Cardiac septum (tissue), 1 donor: ENCODE results near the gene RSU1. TPM values are rescaled to one million over a fixed set of nuclear protein-coding genes. Genes with fewer than 3 reads are reported as not detected.

ENCODE experiments used
- DNase-seq: peaks from one replicate; pipeline ENCODE4 v3.0.0-alpha.2; 2020; ENCODE audit warnings: low spot score
- intact Hi-C: fragments of 100-400 bp; cut with DNase I; formaldehyde crosslinking; loops from one replicate; pipeline ENCODE4 v1.14.0; 2022
- total RNA-seq: library from RNA; stranded (reverse); fragmentation: NEBNext Ultra II Directional; extraction: Animal tissue kit (Norgen Biotek cat#: 25700); gene quantifications from one replicate; pipeline ENCODE4 v1.2.1, GENCODE V29; 2021
- donor health status: DM: no; HTN: no; CAD: no.

The RSU1 gene
- total RNA-seq, 1 donor from 2014 or later: 45.6 TPM

GRCh38 chr10:16794005-16794404 is 23.2 kb downstream of the RSU1 start:
- DNase-seq: no peak
- intact Hi-C loops: no loop called here

DNA sequence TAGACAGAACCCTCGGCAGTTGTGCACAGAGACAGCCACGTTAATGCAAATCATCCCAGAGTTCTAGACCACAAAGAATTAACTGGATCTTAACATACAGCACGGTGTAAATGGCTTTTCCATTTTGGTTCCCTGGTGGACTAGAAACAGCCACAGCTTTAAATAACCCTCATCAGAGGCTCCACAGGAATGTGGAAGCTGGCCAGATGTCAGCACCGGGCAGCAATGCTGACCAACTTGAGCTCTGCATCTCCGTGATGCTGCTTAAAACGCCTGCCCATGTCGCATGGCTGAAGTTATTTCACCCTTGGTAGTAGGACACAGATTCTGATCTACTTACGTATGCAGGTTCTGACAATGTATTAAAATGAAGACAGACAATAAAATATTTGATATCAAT is 24.5 kb downstream of the RSU1 start:
- no peak for DNase-seq
- intact Hi-C loops: no loop called here

DNA sequence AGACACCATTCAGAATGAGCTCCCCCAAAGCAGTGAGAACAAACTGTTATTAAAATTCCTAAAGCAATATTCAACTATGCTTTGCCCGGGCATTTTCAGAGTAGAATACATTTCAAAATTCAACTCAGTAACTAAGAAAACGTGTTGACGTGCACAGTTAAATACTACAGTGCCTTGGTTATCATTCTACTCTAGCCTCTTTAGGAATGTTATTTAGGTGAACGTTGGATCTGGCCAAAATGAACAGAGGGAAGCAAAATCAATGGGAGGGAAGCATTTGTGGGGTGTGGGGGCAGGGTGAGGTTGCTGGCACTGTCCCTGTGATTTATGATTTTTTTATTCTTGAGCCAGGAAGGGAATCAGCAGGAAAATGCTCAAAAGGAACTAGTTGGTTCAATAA is 27.5 kb downstream of the RSU1 start:
- intact Hi-C loops: no loop called here
- no peak for DNase-seq

GRCh38 chr10:16789261-16789660 is 28.0 kb downstream of the RSU1 start:
- DNase-seq: no peak
- intact Hi-C loops: no loop called here

GRCh38 chr10:16788778-16789177 is 28.4 kb downstream of the RSU1 start:
- no peak for DNase-seq
- intact Hi-C loops: no loop called here

DNA sequence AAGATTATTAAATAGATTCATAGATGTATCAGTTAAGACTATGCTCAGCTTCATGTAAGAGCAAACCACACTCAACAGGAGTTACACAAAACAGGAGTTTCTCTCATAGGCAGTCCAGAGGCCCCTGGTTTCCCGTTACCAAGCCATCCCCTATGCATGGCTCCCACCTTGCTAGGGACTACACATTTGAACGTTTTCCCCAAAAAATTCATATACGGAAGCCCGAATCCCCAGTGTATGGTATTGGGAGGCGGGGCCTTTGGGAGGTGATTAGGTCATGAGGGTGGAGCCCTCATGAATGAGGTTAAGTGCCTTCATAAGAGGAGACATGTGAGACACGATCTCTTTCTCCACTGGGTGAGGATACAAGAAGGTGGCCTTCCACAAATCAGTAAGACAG is 29.1 kb downstream of the RSU1 start:
- DNase-seq: no peak
- intact Hi-C loops: no loop called here

GRCh38 chr10:16787361-16787791 is 29.8 kb downstream of the RSU1 start:
- no peak for DNase-seq
- intact Hi-C loops: no loop called here

DNA sequence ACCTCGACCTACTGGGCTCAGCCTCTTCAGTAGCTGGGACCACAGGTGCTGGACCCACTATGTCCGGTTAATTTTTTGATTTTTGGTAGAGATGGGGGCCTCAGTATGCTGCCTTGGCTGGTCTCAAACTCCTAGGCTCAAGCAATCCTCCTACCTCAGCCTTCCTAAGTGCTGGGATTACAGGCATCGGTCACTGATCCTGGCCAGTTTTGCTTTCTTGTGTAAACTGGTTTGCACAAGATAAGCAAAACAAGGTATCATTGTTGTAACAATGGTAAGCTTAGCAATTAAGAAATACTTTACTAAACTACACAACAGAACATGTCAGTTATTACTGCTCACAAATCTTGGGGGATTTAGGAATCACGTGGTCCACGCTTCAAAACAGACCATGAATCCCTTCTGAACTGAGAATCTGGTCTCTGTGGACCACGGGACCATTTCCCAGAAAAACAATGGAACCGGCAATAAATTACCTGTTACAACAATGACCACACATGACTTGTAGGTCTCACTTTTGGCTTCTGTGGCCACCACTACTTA is 36.8 kb downstream of the RSU1 start:
- intact Hi-C loops: no loop called here
- no peak for DNase-seq

DNA sequence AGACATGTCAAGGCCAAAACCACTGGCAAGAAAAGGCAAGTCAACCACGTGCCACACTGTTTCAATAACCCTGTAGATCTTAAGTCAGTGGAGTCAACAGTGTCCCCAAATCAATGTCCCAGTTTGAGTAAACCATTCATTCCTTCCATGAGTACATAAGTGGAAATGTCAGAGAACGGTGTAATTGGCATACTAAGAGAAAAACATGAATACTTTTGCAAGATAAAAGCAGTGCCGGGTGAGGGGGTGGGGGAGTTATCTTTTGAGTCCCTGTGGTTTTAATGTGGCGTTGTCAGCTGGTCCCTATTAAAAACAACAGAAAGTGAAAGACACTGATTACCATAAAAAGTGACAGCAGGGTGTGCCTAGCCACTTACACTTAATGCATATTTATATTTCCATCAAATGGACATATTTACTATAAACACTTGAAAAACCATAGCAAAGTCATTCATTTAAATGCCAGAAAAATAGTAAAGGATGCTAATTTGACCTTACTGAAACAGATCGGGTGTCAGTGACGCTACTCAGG is 37.8 kb downstream of the RSU1 start:
- intact Hi-C loops: loop anchor here (5.0 kb wide), 1 partner anchor 877 kb away; no protein-coding TSS in a partner anchor
- no peak for DNase-seq

GRCh38 chr10:16777473-16778370 is 39.5 kb downstream of the RSU1 start:
- no peak for DNase-seq
- intact Hi-C loops: loop anchor here (5.0 kb wide), 1 partner anchor 875 kb away; no protein-coding TSS in a partner anchor

DNA sequence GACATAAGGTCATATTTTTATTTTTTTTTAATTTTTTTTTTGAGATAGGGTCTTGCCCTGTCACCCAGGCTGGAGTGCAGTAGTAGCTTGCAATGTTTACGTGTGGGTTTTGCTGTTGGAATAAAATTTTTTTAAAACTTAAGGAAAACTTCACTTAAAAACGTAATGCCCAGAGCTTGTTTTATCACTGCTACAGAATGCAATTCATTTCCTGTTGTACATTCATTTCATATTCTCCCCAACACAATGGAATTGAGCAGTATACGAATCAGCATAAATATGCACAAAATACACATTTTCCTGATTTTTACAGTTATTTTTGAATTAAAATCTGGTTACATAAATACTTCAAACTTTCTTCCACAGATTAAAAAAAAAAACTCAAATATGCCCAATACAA is 40.3 kb downstream of the RSU1 start:
- intact Hi-C loops: loop anchor here (5.0 kb wide), 1 partner anchor 875 kb away; no protein-coding TSS in a partner anchor
- DNase-seq: no peak

- intact Hi-C loops: no loop called here
- DNase-seq: no peak
Observed at GRCh38 chr10:16773334-16773733, 43.9 kb downstream of the RSU1 start.

DNA sequence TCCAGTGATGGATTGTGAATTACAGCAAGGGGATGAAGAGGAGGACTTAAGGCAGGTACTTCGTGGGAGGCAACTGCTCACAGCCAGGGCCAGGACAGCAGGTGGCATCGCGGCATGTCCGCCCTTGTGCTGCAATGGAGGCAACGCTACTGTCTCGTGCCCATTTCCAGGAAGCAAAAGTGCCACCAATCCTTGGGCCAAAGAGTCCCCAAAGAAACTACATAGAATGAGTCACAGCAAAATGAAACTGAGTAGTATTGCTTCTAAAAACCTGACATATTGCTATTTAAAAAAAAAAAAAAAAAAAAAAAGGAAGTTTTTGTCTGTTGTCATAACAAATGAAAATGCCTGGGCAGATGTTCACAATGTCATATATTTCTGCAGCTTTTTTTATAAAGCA is 46.6 kb downstream of the RSU1 start:
- DNase-seq: no peak
- intact Hi-C loops: no loop called here

- no peak for DNase-seq
- intact Hi-C loops: no loop called here
Observed at GRCh38 chr10:16770141-16770540, 47.1 kb downstream of the RSU1 start.

DNA sequence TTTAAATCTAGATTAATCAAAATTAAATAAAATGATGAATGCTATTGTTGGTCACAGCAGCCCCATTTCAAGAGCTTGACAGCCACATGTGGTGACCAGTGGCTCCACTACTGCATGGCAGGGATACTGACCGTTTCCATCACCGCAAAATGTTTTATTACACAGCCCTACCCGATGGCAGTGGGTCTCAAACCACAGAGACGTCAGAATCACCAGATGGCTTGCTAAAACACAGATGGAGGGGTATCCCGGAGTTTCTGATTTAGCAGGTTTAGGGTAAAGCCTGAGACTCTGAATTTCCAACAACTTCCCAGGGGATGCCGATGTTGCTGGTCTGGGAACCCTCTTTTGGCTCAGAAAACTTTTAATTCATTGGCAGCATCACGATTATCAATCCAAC is 47.9 kb downstream of the RSU1 start:
- intact Hi-C loops: no loop called here

DNA sequence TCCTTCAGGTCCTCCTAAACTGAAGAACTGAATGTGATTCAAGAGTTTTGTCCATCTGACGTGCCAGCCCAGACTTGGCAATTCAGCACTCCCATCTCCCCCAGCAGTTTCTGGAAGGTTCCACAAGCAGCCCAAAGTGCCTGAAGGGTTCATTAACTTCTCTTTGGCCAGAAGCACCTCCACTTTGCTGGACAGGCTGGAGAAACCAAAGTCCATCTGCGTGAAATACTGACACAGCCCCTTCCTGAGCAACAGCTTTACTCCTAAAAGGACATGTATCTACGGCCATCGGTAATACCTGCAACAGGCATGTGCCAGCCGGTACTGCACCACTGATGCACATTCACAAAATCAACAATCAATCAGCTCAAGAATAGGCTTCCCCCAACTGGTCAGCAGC is 48.5 kb downstream of the RSU1 start:
- no peak for DNase-seq
- intact Hi-C loops: no loop called here

More for the DNA sequence above, 47.9 kb downstream of the RSU1 start:
- no peak for DNase-seq

- intact Hi-C loops: no loop called here
- no peak for DNase-seq
Observed at GRCh38 chr10:16765509-16766375, 51.5 kb downstream of the RSU1 start.

DNA sequence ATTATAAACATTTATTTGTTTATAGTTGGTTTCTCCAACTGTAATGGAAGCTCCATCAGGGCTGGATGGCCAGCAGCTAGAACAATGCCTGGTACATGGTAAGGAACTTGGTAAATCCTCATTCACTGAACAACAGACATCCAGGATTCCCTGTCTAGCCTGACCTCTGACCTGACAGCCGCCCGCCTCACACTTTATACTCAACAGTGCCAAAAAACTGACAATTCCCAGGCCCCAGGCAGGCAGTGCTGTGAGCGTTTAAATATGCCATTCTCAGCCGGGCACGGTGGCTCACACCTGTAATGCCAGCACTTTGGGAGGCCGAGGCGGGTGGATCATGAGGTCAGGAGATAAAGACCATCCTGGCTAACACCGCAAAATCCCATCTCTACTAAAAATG is 55.9 kb downstream of the RSU1 start:
- no peak for DNase-seq
- intact Hi-C loops: no loop called here

DNA sequence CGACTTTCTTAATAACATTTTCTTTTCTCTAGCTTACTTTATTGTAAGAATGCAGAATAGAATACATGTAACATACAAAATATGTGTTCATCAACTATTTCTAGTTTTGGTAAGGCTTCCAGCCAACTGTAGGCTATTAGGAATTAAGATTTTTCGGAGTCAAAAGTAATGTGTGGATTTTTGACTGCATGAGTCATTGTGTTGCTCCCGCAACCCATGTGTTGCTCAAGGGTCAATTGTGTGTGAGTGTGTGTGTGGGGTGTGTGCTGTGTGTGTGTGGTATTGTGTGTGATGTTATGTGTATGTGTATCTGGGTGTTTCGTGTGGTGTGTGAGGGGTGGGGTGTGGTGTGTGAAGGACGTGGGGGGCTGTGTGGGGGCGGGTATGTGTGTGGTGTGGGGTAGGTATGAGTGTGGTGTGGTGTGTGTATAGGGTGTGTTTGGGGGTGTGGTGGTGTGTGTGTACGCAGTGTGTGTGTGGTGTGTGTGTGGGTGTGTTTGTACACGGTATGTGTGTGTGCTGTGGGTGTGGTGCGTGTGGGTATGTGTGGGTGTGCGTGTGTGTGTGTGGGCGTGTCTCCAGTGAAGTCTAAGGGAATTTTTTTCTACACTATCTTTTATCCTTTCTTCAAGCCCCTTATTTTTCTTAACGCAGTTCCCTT is 60.5 kb downstream of the RSU1 start:
- intact Hi-C loops: no loop called here

More for the DNA sequence above, 60.5 kb downstream of the RSU1 start:
- DNase-seq: no peak
